Cardiac fibroblast (primary cell): ENCODE results near the gene AQP5.
A peak's percentile ranks its signal among the peaks of the same experiment; 100 is the strongest.

ENCODE experiments used
- DNase-seq, 2 donors: peaks; one replicate each; pipeline versions ENCODE4 v3.0.0 to v3.0.0-alpha.2; 2010; ENCODE audit warnings: low read depth in 2 of 2
- H3K4me3 ChIP-seq, 2 donors: replicated peaks in 1 of 2; 1 replicate in 1 of 2; 2 replicates in 1 of 2; pipeline ENCODE4 v1.5.1; 2011; ENCODE audit warnings: low read depth in 2 of 2, low read length in 2 of 2, mild to moderate bottlenecking in 2 of 2, moderate library complexity in 1 of 2
- CTCF ChIP-seq: IDR thresholded peaks from one replicate; pipeline ENCODE4 v1.5.1; 2011; ENCODE audit warnings: low read depth, mild to moderate bottlenecking, low read length, inconsistent platforms

AQP5 gene

DNA sequence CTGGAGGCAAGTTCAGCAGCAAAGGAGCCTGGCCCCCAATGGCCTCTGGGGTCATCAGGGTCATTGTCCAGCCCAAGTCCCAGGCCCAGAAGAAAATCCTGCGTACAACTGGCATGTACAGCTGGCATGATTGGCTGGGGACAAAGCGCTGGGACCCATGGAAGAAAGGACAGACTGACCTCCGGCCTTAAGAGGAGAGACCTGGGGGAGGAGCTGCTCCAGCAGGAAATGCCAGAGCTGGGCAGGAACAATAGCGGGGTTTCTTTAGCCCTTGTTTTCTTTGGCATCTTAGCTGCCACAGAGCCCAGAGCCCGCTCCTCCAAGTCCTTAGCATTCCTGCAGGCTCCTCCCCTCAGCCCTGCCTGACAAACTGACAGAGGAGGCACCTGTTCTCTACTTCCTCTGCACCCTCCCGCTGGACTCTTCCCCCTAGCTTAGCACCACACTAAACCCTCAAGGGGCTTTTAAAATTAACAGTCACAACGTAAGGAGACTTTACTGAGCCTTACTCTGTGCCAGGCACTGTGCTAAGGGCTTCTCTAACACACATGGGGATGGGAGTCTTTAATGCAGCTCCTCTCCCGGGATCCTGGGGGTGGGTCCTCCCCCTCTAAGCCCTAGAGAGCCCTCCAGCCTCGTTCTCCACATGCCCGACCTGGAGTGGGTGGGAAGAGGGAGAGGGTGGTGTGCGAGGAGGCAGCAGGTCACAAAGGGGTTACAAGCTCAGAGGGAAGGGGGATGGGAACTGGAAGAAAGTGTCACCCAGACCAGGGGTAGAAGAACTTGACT lies 1.8 kb upstream of the AQP5 start:
- DNase-seq: peak; percentile 75 to 83
- no peak for TF ChIP-seq CTCF
- no peak overlapping the region for H3K4me3 ChIP-seq

GRCh38 chr12:49960474-49961110 lies 1.1 kb upstream of the AQP5 start:
- no peak for TF ChIP-seq CTCF
- no peak overlapping the region for H3K4me3 ChIP-seq
- no peak for DNase-seq

GRCh38 chr12:49961993-49962764 lies 507 bp downstream of the AQP5 start:
- no peak for TF ChIP-seq CTCF
- DNase-seq: no peak
- H3K4me3 ChIP-seq: no peak overlapping the region

DNA sequence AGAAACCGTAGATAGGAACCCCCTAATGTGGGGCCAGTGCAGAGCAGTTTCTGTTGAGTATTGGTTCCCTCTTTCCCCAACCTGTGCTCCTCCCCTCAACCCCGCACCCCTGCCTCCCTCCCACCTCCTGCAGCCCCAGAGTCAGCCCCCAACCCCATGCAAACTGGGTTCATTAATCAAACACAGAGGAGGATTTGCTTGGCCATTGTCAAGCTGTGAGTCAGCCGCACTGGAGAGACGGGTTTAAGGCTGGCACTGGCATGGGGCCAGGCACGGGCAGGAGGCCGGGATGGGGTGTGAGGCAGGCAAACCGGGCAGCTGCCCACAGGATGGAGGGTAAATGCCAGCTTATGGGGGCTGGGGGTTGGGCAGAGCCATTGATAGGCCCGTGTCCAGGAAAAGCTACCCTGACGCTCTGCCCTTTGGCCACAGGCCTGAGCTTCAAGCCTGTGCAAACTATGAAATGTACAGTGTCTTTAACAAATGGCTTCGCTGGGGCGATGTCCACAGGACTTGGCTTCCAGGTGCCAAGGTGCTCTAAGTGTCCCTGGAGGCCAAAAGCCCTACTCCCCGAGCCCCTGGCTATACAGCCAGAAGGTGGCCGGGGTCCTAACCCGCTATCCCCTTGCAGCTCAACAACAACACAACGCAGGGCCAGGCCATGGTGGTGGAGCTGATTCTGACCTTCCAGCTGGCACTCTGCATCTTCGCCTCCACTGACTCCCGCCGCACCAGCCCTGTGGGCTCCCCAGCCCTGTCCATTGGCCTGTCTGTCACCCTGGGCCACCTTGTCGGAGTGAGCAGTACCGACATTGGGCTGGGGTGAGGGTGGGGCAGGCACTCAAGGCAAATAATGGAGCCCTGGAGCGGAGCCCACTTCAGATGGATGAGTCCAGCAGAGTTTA lies 1.4 kb downstream of the AQP5 start:
- H3K4me3 ChIP-seq: no peak overlapping the region
- no peak for TF ChIP-seq CTCF
- peak in 1 of 2 donors; percentile 38 for DNase-seq

DNA sequence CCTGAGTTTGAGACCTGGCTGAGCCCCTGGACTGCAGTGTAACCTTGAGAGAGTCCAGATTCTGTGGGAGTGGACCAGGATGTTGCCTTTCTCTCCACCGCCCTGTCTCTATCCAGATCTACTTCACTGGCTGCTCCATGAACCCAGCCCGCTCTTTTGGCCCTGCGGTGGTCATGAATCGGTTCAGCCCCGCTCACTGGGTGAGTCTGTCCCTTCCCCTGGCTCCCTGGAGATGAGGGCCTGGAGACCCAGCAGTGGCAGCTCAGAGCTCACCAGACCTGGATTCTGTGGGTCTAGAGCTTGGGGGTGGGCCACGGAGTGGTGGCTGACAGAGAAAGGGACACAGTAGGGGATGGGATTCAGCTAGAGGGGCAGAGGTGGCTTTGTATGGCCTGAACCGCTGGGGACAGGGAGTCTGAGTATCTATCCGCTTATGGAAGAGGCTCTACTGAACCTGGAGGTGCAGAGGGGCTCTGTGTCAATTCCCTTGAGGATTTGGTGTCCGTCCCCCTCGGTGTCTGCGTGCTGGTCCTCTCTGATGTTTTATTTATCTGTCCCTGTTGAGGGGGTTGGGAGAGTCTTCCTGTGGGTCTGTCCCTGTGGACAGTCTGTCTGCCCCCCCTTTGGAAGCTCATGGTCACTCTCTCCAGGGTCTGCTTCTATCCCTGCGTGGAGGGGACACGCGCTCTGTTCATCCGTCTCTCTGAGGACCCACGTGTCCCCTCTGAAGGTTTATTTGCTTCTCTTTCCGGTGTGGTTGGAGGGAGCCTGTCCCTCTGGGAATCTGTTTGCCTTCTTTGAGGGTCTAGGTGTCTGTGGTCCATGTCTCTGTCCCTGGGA lies 2.5 kb downstream of the AQP5 start:
- DNase-seq: no peak
- TF ChIP-seq CTCF: no peak
- no peak overlapping the region for H3K4me3 ChIP-seq
